Activated CD4-positive, alpha-beta T cell treated with anti-CD3 and anti-CD28 coated beads for 24 hours (primary cell): ENCODE results near the gene GOLGA6L9.
"Not testable (repeated sequence)": the region's sequence is repeated elsewhere in the genome, so short reads cannot be mapped to it uniquely, and the experiment has no call there.

Experiments used
- DNase-seq, 2 donors: peaks; one replicate each; pipeline ENCODE4 v3.0.0-alpha.2; 2020; ENCODE audit warnings: low read depth in 2 of 2

The GOLGA6L9 gene

GRCh38 chr15:82429693-82430092 is at the start of gene GOLGA6L9:
GOLGA6L9 (plus strand) TSS chr15:82429816; CDS start chr15:82430080, 264 bp downstream.
- DNase-seq = not testable (repeated sequence)

- not testable (repeated sequence) for DNase-seq
Observed at GRCh38 chr15:82381330-82381955, 48.2 kb upstream of the GOLGA6L9 start.

- not testable (repeated sequence) for DNase-seq
Observed at GRCh38 chr15:82387209-82387608, 42.4 kb upstream of the GOLGA6L9 start.

- not testable (repeated sequence) for DNase-seq
Observed at GRCh38 chr15:82390152-82390551, 39.5 kb upstream of the GOLGA6L9 start.

GRCh38 chr15:82392077-82392476 is 37.5 kb upstream of the GOLGA6L9 start:
- not testable (repeated sequence) for DNase-seq

GRCh38 chr15:82393671-82394070 is 35.9 kb upstream of the GOLGA6L9 start:
- DNase-seq = no peak

GRCh38 chr15:82395788-82396187 is 33.8 kb upstream of the GOLGA6L9 start:
- DNase-seq = not testable (repeated sequence)

GRCh38 chr15:82397817-82398216 is 31.8 kb upstream of the GOLGA6L9 start:
- DNase-seq = no peak

- no peak for DNase-seq
Observed at GRCh38 chr15:82398785-82399184, 30.8 kb upstream of the GOLGA6L9 start.

- DNase-seq = not testable (repeated sequence)
Observed at GRCh38 chr15:82399366-82400103, 30.1 kb upstream of the GOLGA6L9 start.

- not testable (repeated sequence) for DNase-seq
Observed at GRCh38 chr15:82401918-82402317, 27.7 kb upstream of the GOLGA6L9 start.

- DNase-seq = not testable (repeated sequence)
Observed at GRCh38 chr15:82402341-82402740, 27.3 kb upstream of the GOLGA6L9 start.

- not testable (repeated sequence) for DNase-seq
Observed at GRCh38 chr15:82406211-82406610, 23.4 kb upstream of the GOLGA6L9 start.

GRCh38 chr15:82410306-82410705 is 19.3 kb upstream of the GOLGA6L9 start:
- not testable (repeated sequence) for DNase-seq

- not testable (repeated sequence) for DNase-seq
Observed at GRCh38 chr15:82411595-82411994, 18.0 kb upstream of the GOLGA6L9 start.

GRCh38 chr15:82414525-82415191 is 15.0 kb upstream of the GOLGA6L9 start:
- not testable (repeated sequence) for DNase-seq

- not testable (repeated sequence) for DNase-seq
Observed at GRCh38 chr15:82420516-82420915, 9.1 kb upstream of the GOLGA6L9 start.

- not testable (repeated sequence) for DNase-seq
Observed at GRCh38 chr15:82420966-82421365, 8.7 kb upstream of the GOLGA6L9 start.

GRCh38 chr15:82427117-82427516 is 2.5 kb upstream of the GOLGA6L9 start:
- DNase-seq = not testable (repeated sequence)

GRCh38 chr15:82445420-82445819 is 15.8 kb downstream of the GOLGA6L9 start:
- peak in 1 of 2 donors; percentile 0 for DNase-seq

- DNase-seq = not testable (repeated sequence)
Observed at GRCh38 chr15:82457336-82457735, 27.7 kb downstream of the GOLGA6L9 start.

- not testable (repeated sequence) for DNase-seq
Observed at GRCh38 chr15:82465629-82466028, 36.0 kb downstream of the GOLGA6L9 start.
